K562 (cell line): ENCODE measurements around the gene PNKD. TPM values are rescaled to one million over a fixed set of nuclear protein-coding genes. Genes with fewer than 3 reads are reported as not detected.

Experiments used
- ARHGAP35 ChIP-seq: fragments of 450-650 bp; IDR thresholded peaks from 2 replicates; pipeline ENCODE4 v1.6.1; 2018; ENCODE audit not compliant: partially characterized antibody
- KLF1 ChIP-seq: fragments of 450-650 bp; IDR thresholded peaks from 2 replicates; pipeline ENCODE4 v1.6.1; 2016; ENCODE audit warnings: missing genetic modification characterization, missing compliant biosample characterization
- POLR2B ChIP-seq: fragments of 450-650 bp; IDR thresholded peaks from 2 replicates; pipeline ENCODE4 v1.6.1; 2018; ENCODE audit warnings: low read depth; ENCODE audit not compliant: partially characterized antibody
- ZNF778 ChIP-seq: fragments of 450-650 bp; formaldehyde crosslinking; IDR thresholded peaks from 2 replicates; pipeline ENCODE4 v1.4.0; 2020; ENCODE audit warnings: mild to moderate bottlenecking, moderate library complexity
- polyA plus RNA-seq, 8 experiments: library from polyadenylated mRNA; depleted of rRNA in 4 of 8; stranded (reverse) in 5 of 8; unstranded in 3 of 8; fragments of >200 nt; fragmentation: Nextera tagmentation in 2 of 8; fragmentation: Illumina TruSeq in 1 of 8; extraction: Ambion mirVana in 2 of 8; extraction: Trizol in 1 of 8; gene quantifications; 2 replicates each; pipeline versions ENCODE4 v1.2.1 to v1.2.3, GENCODE V29; 2011 to 2014; ENCODE audit warnings: inconsistent platforms in 1 of 8, missing spikeins in 1 of 8
- total RNA-seq, 7 experiments: library from RNA; depleted of rRNA in 6 of 7; stranded (reverse); fragments of >200 nt in 6 of 7; fragmentation: Illumina TruSeq in 2 of 7; extraction: Trizol in 2 of 7; gene quantifications; 2 replicates each; pipeline versions ENCODE4 v1.2.1 to v1.2.3, GENCODE V29; 2011 to 2021; ENCODE audit warnings: low replicate concordance in 1 of 7
- TF ChIP-seq, protein P1 (sequence below), 2 experiments: fragments of 450-650 bp; conservative IDR thresholded peaks; 2 replicates each; pipeline ENCODE4 v1.6.1; 2017; ENCODE audit warnings: mild to moderate bottlenecking in 2 of 2, moderate library complexity in 2 of 2
- TF ChIP-seq, protein P2 (sequence below), 2 experiments: fragments of 450-650 bp in 1 of 2; sonication (generic) in 1 of 2; formaldehyde crosslinking in 1 of 2; IDR thresholded peaks in 1 of 2; conservative IDR thresholded peaks in 1 of 2; 2 replicates each; pipeline versions ENCODE4 v1.6.1 to v1.8.1; 2016 to 2023; ENCODE audit warnings: mild to moderate bottlenecking in 2 of 2, moderate library complexity in 2 of 2, inconsistent platforms in 1 of 2, missing genetic modification reagents in 1 of 2
- TF ChIP-seq, protein P3 (sequence below): fragments of 450-650 bp; IDR thresholded peaks from 2 replicates; pipeline ENCODE4 v1.6.1; 2016; ENCODE audit warnings: mild to moderate bottlenecking, moderate library complexity

PNKD gene
- total and polyA plus RNA-seq, 9 of the 15 experiments (the other 6 are each of a cell fraction or from before 2014, with no cell fraction given) = 26.0 to 105 (median 60.1) TPM

DNA sequence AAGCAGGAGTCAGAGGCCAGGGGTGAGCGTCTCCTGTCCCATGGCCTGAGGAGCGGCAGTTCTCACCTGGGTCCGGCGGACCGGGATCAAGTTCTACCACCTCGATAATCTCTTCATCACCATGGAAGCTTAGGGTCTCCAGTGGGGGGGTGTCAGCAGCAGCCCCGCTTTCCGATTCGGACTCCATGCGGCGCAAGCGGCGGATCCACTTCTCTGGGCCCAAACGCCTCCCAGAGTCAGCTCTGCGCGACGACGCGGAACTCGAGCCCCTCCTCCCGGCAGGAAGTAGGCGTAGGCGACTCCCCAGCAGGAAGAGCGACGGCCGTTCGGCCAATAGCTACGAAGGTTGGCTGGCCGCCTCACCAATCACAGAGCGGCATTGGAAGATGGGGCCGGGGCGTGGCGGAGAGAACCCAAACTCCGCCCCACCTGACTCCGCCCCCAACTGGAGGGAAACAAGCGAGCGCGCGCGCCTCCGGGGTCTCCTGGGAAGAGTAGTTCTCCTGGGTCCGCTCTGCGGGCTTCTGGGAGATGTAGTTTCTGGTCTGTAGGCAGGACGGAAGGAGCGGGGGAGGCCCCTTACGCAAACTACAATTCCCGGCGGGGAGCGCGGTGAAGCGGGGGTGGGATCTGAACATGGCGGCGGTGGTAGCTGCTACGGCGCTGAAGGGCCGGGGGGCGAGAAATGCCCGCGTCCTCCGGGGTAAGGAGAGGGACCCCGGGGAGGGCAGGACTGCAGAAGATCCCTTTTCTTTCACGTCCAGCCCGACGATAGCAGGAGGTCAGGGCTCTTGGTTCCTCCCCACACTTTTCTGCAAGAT, at the start of gene PNKD, which contains the start of gene AAMP (continued):
- TF ChIP-seq, protein P1, sequence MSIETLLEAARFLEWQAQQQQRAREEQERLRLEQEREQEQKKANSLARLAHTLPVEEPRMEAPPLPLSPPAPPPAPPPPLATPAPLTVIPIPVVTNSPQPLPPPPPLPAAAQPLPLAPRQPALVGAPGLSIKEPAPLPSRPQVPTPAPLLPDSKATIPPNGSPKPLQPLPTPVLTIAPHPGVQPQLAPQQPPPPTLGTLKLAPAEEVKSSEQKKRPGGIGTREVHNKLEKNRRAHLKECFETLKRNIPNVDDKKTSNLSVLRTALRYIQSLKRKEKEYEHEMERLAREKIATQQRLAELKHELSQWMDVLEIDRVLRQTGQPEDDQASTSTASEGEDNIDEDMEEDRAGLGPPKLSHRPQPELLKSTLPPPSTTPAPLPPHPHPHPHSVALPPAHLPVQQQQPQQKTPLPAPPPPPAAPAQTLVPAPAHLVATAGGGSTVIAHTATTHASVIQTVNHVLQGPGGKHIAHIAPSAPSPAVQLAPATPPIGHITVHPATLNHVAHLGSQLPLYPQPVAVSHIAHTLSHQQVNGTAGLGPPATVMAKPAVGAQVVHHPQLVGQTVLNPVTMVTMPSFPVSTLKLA (conservative IDR thresholded peaks at IDR 0.05) = peak; percentile 92 to 95
- 0 out of 2 replicates have a peak, but pooled peaks have one; percentile 12 for TF ChIP-seq KLF1
- TF ChIP-seq POLR2B = peak; percentile 61
- no peak for TF ChIP-seq ZNF778 (CRISPR knock-in tag)
- TF ChIP-seq ARHGAP35 = no peak
- TF ChIP-seq, protein P2, sequence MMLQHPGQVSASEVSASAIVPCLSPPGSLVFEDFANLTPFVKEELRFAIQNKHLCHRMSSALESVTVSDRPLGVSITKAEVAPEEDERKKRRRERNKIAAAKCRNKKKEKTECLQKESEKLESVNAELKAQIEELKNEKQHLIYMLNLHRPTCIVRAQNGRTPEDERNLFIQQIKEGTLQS (IDR thresholded peaks at IDR 0.05) = no peak
- TF ChIP-seq, protein P2 (CRISPR knock-in tag; conservative IDR thresholded peaks at IDR 0.05) = no peak
- TF ChIP-seq, protein P3, sequence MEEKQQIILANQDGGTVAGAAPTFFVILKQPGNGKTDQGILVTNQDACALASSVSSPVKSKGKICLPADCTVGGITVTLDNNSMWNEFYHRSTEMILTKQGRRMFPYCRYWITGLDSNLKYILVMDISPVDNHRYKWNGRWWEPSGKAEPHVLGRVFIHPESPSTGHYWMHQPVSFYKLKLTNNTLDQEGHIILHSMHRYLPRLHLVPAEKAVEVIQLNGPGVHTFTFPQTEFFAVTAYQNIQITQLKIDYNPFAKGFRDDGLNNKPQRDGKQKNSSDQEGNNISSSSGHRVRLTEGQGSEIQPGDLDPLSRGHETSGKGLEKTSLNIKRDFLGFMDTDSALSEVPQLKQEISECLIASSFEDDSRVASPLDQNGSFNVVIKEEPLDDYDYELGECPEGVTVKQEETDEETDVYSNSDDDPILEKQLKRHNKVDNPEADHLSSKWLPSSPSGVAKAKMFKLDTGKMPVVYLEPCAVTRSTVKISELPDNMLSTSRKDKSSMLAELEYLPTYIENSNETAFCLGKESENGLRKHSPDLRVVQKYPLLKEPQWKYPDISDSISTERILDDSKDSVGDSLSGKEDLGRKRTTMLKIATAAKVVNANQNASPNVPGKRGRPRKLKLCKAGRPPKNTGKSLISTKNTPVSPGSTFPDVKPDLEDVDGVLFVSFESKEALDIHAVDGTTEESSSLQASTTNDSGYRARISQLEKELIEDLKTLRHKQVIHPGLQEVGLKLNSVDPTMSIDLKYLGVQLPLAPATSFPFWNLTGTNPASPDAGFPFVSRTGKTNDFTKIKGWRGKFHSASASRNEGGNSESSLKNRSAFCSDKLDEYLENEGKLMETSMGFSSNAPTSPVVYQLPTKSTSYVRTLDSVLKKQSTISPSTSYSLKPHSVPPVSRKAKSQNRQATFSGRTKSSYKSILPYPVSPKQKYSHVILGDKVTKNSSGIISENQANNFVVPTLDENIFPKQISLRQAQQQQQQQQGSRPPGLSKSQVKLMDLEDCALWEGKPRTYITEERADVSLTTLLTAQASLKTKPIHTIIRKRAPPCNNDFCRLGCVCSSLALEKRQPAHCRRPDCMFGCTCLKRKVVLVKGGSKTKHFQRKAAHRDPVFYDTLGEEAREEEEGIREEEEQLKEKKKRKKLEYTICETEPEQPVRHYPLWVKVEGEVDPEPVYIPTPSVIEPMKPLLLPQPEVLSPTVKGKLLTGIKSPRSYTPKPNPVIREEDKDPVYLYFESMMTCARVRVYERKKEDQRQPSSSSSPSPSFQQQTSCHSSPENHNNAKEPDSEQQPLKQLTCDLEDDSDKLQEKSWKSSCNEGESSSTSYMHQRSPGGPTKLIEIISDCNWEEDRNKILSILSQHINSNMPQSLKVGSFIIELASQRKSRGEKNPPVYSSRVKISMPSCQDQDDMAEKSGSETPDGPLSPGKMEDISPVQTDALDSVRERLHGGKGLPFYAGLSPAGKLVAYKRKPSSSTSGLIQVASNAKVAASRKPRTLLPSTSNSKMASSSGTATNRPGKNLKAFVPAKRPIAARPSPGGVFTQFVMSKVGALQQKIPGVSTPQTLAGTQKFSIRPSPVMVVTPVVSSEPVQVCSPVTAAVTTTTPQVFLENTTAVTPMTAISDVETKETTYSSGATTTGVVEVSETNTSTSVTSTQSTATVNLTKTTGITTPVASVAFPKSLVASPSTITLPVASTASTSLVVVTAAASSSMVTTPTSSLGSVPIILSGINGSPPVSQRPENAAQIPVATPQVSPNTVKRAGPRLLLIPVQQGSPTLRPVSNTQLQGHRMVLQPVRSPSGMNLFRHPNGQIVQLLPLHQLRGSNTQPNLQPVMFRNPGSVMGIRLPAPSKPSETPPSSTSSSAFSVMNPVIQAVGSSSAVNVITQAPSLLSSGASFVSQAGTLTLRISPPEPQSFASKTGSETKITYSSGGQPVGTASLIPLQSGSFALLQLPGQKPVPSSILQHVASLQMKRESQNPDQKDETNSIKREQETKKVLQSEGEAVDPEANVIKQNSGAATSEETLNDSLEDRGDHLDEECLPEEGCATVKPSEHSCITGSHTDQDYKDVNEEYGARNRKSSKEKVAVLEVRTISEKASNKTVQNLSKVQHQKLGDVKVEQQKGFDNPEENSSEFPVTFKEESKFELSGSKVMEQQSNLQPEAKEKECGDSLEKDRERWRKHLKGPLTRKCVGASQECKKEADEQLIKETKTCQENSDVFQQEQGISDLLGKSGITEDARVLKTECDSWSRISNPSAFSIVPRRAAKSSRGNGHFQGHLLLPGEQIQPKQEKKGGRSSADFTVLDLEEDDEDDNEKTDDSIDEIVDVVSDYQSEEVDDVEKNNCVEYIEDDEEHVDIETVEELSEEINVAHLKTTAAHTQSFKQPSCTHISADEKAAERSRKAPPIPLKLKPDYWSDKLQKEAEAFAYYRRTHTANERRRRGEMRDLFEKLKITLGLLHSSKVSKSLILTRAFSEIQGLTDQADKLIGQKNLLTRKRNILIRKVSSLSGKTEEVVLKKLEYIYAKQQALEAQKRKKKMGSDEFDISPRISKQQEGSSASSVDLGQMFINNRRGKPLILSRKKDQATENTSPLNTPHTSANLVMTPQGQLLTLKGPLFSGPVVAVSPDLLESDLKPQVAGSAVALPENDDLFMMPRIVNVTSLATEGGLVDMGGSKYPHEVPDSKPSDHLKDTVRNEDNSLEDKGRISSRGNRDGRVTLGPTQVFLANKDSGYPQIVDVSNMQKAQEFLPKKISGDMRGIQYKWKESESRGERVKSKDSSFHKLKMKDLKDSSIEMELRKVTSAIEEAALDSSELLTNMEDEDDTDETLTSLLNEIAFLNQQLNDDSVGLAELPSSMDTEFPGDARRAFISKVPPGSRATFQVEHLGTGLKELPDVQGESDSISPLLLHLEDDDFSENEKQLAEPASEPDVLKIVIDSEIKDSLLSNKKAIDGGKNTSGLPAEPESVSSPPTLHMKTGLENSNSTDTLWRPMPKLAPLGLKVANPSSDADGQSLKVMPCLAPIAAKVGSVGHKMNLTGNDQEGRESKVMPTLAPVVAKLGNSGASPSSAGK = no peak
